ENCODE measurements around the gene NAA80.
"Not testable (repeated sequence)": the region's sequence is repeated elsewhere in the genome, so short reads cannot be mapped to it uniquely, and the experiment has no call there.

NAA80 gene

DNA sequence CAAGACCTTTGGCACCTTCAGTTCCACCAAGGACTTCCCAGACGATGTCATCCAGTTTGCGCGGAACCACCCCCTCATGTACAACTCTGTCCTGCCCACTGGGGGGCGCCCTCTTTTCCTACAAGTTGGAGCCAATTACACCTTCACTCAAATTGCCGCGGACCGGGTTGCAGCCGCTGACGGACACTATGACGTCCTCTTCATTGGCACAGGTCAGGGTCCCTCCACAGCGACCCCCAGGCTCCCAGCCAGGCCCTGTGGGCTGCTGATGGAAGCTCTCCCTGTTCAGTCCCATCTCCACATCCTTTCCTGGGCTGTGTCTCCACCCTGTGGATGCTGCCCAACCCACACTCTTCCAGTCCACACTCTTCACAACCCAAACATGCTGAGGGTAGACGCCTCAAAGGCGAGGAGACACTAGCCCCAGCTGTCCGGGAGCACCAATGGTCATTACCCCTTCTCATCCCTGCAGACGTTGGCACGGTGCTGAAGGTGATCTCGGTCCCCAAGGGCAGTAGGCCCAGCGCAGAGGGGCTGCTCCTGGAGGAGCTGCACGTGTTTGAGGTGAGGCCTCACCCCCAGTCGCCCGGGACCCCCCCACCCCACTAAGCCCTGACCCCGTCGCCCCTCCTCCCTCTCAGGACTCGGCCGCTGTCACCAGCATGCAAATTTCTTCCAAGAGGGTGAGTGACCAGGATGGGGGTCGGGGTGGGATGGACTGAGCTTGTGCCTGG, 24.7 kb downstream of the NAA80 start:
- Mint-ChIP-seq H3K9me3 (no peaks in the 10 kb centered on the region), H3K27me3 (peaks cover 19% of the 10 kb centered on the region), H3K36me3 (no peaks in the 10 kb centered on the region), H3K4me1 (peaks cover 26% of the 10 kb centered on the region), H3K27ac (no peak overlapping the region), H3K4me3 (peak overlapping the region; percentile 33)

DNA sequence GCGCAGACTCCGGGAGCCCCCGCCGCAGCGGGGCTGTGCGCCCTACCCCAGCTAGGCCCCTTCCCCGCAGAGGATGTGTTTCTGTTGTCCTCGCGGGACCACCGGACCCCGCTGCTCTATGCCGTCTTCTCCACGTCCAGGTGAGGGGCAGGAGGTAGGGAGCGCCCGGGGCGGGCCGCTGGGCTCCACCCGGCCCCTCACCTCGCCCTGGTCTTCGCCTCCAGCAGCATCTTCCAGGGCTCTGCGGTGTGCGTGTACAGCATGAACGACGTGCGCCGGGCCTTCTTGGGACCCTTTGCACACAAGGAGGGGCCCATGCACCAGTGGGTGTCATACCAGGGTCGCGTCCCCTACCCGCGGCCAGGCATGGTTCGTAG, 25.5 kb downstream of the NAA80 start:
- no peak overlapping the region for H3K27ac Mint-ChIP-seq
- H3K9me3 Mint-ChIP-seq = no peaks in the 10 kb centered on the region
- H3K4me3 Mint-ChIP-seq = no peak overlapping the region
- peaks cover 26% of the 10 kb centered on the region for H3K4me1 Mint-ChIP-seq
- no peaks in the 10 kb centered on the region for H3K36me3 Mint-ChIP-seq
- H3K27me3 Mint-ChIP-seq = peaks cover 19% of the 10 kb centered on the region

DNA sequence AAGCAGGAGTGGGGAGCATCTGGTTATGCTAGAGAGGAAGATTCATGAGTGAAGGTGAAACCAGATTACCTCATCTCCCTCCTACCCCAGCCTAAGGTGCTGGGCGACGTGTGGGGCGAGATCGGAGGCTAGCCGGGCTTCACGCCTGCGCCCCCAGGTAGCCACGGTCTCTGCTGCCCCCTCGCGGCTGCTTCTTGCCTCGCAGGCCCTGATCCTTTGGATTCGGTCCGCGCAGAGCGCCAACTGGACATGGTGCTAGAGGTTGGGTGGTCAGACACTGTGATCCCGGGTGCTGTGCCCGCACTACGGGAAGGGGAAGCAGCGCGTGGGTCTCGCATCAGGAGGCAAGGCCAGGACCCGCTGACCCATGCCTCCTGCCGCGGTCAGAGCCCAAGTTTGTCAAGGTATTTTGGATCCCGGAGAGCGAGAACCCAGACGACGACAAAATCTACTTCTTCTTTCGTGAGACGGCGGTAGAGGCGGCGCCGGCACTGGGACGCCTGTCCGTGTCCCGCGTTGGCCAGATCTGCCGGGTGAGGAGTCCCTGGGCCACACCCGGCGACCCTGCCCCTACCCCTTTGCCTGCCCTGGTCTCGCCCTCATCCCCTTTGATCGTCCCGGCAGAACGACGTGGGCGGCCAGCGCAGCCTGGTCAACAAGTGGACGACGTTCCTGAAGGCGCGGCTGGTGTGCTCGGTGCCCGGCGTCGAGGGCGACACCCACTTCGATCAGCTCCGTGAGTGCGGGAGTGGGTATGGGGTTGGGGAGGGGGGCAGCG, 26.1 kb downstream of the NAA80 start:
- H3K4me3 Mint-ChIP-seq = peak overlapping the region; percentile 69
- no peaks in the 10 kb centered on the region for H3K9me3 Mint-ChIP-seq
- H3K4me1 Mint-ChIP-seq = peaks cover 26% of the 10 kb centered on the region
- H3K27me3 Mint-ChIP-seq = peaks cover 19% of the 10 kb centered on the region
- H3K27ac Mint-ChIP-seq = peak overlapping the region; percentile 68
- no peaks in the 10 kb centered on the region for H3K36me3 Mint-ChIP-seq

DNA sequence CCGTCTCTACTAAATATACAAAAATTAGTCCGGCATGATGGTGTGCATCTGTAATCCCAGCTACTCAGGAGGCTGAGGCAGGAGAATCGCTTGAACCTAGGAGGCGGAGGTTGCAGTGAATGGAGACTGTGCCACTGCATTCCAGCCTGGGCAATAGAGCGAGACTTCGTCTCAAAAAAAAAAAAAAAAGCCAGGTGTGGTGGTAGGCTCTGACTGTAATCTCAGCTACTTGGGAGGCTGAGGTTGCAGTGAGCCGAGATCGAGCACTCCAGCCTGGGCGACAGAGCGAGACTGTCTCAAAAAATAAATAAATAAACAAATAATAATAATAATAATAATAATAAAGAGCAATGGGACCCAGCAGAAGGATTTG, 26.7 kb downstream of the NAA80 start:
- not testable (repeated sequence) for H3K27ac Mint-ChIP-seq, H3K4me3 Mint-ChIP-seq, H3K9me3 Mint-ChIP-seq, H3K36me3 Mint-ChIP-seq
- H3K4me1 Mint-ChIP-seq = peaks cover 26% of the 10 kb centered on the region
- peaks cover 19% of the 10 kb centered on the region for H3K27me3 Mint-ChIP-seq

DNA sequence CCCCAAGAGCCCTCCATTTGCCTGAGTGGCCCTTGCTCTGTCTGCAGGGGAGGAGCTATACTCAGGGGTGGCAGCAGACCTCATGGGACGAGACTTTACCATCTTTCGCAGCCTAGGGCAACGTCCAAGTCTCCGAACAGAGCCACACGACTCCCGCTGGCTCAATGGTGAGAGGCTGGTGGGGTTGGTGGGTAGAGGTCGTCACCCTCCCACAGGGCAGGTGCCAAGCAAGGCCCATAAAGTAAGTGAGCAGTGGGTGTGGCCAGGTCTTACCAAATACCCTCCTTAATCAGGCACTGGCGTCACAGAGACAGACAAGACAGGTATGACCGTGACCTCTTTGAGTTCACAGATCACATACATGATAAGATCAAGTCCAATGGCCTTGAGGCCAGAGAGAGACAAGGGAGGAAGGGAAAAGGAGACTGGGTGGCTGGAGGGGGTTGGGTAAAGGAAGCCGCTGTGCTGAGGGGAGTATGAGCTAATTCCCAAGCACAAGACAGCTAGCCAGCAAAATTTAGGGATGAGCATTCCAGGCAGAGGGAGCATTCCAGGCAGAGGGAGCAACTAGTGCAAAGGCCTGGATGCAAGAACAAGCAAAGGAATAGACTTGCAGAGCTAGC, 27.8 kb downstream of the NAA80 start:
- H3K9me3 Mint-ChIP-seq = no peaks in the 10 kb centered on the region
- no peaks in the 10 kb centered on the region for H3K36me3 Mint-ChIP-seq
- H3K4me3 Mint-ChIP-seq = no peak overlapping the region
- peaks cover 19% of the 10 kb centered on the region for H3K27me3 Mint-ChIP-seq
- H3K27ac Mint-ChIP-seq = no peak overlapping the region
- peaks cover 26% of the 10 kb centered on the region for H3K4me1 Mint-ChIP-seq

DNA sequence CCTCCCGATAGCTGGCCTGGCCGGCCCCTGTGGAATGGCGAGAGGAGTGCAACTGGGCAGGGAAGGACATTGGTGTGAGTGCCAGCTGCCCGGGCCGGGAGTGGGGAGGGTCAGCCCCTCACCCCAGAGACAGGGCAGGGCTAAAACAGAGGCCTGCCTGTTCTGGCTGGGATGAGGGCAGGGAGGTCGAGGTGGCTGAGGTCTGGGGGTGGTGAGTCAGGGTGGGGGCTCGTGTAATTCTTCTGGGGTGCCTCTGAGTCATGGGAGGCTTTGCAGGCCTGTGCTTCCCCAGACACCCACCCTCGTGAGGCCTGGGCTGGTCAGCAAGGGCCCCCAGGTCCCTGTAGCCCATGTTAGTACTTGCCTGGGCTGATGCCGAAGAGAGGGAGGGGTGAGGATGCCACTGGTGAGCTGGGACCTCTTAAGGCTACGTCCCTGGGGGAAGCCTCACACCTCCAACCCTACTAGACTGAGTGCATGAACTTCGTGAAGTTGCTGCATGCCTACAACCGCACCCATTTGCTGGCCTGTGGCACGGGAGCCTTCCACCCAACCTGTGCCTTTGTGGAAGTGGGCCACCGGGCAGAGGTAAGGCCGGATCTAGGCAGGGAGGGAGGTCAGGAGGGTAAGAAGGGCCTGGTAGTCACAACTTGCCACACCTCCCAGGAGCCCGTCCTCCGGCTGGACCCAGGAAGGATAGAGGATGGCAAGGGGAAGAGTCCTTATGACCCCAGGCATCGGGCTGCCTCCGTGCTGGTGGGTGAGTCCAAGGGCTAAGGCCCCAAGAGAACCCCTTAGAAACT, 28.6 kb downstream of the NAA80 start:
- H3K36me3 Mint-ChIP-seq = no peaks in the 10 kb centered on the region
- H3K27ac Mint-ChIP-seq = no peak overlapping the region
- H3K27me3 Mint-ChIP-seq = peaks cover 19% of the 10 kb centered on the region
- H3K4me3 Mint-ChIP-seq = no peak overlapping the region
- peaks cover 21% of the 10 kb centered on the region for H3K4me1 Mint-ChIP-seq
- no peaks in the 10 kb centered on the region for H3K9me3 Mint-ChIP-seq

DNA sequence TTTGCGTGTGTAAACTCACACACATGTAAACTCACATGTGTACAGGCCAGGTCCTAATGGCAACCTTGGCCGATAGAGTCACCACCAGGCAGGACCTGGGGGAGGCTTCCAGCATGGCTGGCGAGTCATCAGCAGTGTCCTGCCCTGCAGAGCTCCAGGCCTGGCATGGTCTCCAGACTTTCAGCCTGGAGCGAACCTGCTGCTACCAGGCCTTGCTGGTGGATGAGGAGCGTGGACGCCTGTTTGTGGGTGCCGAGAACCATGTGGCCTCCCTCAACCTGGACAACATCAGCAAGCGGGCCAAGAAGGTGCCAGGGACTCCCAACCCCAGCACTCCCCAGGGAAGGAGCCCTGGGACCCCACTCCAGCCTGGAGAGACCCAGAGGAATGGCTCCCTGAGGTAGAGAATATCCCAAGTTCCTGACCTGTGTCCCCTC, 29.2 kb downstream of the NAA80 start:
- Mint-ChIP-seq H3K27me3 (peaks cover 15% of the 10 kb centered on the region), H3K4me3 (no peak overlapping the region), H3K4me1 (peaks cover 15% of the 10 kb centered on the region), H3K36me3 (no peaks in the 10 kb centered on the region), H3K27ac (no peak overlapping the region), H3K9me3 (no peaks in the 10 kb centered on the region)

DNA sequence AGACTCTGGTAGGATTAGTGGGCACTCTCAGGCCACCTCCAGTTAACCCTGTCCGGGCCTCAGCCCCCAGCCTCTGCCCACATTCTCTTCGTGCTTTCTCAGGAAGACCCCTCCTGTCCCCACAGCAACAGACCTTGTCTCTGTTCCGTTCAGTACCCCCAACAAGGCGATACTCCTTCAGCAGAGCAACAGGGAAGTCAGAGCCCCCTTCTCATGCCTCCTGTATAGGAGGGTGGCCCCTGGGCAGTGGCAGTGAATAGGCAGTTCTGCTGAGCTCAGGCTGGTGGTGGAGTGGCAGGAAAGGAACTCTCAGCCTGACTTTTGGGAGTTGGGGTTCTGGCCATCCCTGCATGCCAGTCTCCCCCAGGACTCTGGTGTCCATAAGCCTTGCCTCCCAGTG, 29.7 kb downstream of the NAA80 start:
- H3K4me3 Mint-ChIP-seq = no peak overlapping the region
- H3K36me3 Mint-ChIP-seq = no peaks in the 10 kb centered on the region
- H3K27ac Mint-ChIP-seq = no peak overlapping the region
- H3K9me3 Mint-ChIP-seq = no peaks in the 10 kb centered on the region
- H3K27me3 Mint-ChIP-seq = peaks cover 12% of the 10 kb centered on the region
- peaks cover 11% of the 10 kb centered on the region for H3K4me1 Mint-ChIP-seq

DNA sequence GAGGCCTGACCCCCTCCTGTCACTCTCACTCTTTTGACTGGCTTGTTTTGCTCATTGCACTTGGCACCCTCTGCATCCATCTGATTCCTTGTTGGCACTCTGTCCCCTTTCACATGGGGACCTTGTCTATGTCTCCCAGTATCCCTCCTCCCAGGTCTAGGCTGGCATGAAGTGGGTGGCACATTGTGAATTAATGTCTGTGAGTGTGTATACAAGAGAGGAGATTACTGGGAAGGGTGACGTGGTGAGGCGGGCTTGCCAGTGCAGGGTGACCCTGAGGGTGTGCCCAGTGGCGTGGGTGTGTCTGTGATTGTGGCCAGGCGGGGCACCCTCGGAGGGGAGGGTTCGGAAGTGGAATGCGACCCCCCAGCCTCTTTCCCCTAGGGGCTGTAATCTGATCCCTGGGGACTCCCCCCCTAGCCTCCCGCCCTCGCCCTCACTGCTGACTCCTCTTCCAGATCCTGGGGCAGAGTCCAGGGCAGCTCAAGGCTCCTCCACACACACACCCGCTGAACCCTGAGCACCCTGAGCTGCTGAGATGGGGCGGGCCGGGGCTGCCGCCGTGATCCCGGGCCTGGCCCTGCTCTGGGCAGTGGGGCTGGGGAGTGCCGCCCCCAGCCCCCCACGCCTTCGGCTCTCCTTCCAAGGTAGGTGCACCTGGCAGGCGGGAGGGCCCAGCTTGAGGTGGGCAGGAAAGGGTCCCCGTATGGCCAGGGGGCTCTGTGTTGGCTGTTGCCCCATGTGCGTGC, 30.3 kb downstream of the NAA80 start, which contains the start of gene SEMA3B:
Gene SEMA3B (plus strand): TSS at position 445 of the 749 bp plus-strand sequence. CDS start 94 bp downstream, at position 539.
- no peak within 1 kb of the TSS for H3K4me3 Mint-ChIP-seq
- no peaks in the 10 kb centered on the region for H3K36me3 Mint-ChIP-seq
- no peaks in the 10 kb centered on the region for H3K9me3 Mint-ChIP-seq
- H3K4me1 Mint-ChIP-seq = peaks cover 5% of the 10 kb centered on the region
- H3K27ac Mint-ChIP-seq = no peak within 1 kb of the TSS
- H3K27me3 Mint-ChIP-seq = peaks cover 7% of the 10 kb centered on the region

DNA sequence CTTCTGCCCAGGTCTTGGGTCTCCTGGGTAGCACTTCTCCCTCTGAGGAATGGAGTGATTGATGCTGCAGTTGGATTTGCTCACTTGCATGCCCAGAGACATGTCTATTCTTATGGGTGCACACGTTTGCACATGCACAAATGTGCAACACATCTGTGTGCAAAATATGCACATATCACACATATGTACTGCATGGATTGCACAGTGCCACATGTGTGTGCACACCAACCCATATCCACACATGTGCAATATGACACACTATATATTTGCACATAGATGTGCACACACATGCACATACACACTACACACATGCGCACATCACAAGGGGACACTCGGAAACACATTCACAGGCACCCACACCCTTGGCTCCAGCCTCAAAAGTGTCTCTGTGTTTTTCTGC, 30.9 kb downstream of the NAA80 start:
- Mint-ChIP-seq H3K9me3 (no peaks in the 10 kb centered on the region), H3K27me3 (peaks cover 7% of the 10 kb centered on the region), H3K4me3 (no peak overlapping the region), H3K27ac (no peak overlapping the region), H3K36me3 (no peaks in the 10 kb centered on the region), H3K4me1 (peaks cover 5% of the 10 kb centered on the region)

DNA sequence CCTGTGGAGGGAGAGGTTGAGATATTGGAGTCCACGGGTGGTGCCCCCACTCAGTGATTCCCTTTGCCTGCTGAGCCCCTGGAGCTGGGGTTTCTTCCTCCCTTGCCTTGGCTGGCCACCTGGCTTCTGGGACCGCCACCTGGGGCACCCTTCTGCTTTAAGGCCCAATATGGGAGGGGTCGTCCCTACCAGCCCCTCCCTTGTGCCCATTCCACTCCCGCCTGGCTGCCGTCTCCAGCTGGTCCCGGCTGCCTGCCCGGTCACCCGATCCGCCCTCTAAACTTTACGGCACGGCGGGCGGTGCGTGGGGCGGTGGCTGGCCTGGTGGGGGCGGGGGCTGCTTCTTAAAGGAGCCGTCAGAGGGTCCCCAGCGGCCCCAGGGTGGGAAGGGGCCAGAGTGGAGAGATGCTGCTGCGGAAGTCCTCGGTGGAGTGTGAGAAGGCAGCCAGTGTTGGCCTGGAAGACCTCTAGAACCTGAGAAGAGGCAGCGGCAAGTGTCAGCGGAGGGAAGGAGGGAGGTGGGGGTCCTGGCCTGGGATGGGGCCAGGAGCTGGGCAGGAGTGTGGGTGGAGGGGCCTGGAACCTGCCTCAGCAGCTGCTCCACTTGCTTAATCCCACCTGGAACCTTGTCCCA, 31.8 kb downstream of the NAA80 start:
- Mint-ChIP-seq H3K27me3 (peaks cover 3% of the 10 kb centered on the region), H3K9me3 (no peaks in the 10 kb centered on the region), H3K36me3 (no peaks in the 10 kb centered on the region), H3K27ac (no peak overlapping the region), H3K4me3 (no peak overlapping the region), H3K4me1 (no peaks in the 10 kb centered on the region)

DNA sequence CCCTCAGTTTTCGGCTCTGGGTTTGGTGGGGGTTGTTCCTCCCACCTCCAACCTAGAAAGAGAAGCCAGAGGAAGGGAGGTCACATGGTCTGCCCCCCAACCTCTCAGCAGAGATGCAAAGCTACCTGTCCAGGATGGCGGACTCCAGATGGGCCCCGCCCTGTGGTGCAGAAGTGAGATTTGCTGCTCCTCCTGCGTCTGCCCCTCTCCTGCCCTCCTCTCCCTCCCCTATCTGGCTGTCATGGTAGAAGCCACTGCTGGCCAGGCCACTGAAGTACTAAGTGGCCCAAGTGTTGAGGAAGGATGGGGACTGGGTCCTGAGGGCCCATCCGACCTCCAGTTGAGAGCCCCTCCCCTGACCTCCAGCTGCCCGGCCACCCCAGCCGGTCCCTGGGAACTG, 32.4 kb downstream of the NAA80 start:
- Mint-ChIP-seq H3K27me3 (peaks cover 3% of the 10 kb centered on the region), H3K36me3 (no peaks in the 10 kb centered on the region), H3K9me3 (no peaks in the 10 kb centered on the region), H3K4me1 (no peaks in the 10 kb centered on the region), H3K4me3 (no peak overlapping the region), H3K27ac (no peak overlapping the region)

DNA sequence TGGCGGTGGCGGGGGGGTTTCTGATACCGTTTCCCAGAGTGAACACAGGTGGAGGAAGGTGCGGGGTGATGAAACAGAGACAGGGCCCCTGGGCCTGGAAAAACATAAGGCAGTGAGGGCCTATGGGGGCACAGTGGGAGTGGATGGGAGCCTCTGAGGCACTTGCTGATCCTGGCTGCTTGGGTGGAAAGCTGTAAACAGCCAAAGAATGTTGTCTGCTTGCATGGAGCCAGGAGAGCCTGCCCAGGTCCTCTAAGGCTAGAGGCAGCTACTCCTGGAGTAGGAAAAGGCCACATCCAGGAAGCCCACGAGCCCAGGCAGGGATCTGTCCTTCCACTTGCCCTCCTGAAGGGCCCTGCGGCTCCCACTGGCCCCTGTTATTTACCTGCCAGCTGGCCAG, 33.2 kb downstream of the NAA80 start:
- Mint-ChIP-seq H3K27me3 (peaks cover 3% of the 10 kb centered on the region), H3K36me3 (no peaks in the 10 kb centered on the region), H3K4me3 (no peak overlapping the region), H3K4me1 (no peaks in the 10 kb centered on the region), H3K9me3 (no peaks in the 10 kb centered on the region), H3K27ac (no peak overlapping the region)

DNA sequence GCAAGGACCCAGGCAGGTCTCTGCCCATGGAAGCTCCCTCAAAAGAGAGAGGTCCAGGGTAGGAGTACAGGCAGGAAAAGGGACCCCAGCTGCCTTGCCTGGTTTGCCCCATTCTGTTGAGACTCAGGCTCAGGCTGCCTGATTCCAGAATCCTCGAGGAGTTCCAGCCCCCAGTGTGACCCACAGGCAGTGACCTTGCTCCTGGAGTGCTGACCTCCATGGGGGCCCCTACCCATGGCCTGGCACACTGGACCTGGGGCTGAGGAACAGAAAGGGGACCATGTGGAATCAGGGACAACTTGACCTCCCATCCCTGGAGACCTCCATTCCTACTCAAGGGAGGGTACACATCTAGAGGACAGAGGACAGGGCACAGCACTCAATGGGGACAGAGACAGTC, 33.6 kb downstream of the NAA80 start:
- no peak overlapping the region for H3K4me3 Mint-ChIP-seq
- no peaks in the 10 kb centered on the region for H3K9me3 Mint-ChIP-seq
- H3K27ac Mint-ChIP-seq = no peak overlapping the region
- H3K36me3 Mint-ChIP-seq = no peaks in the 10 kb centered on the region
- H3K4me1 Mint-ChIP-seq = no peaks in the 10 kb centered on the region
- peaks cover 3% of the 10 kb centered on the region for H3K27me3 Mint-ChIP-seq
